HS-27A (cell line): ENCODE data around the gene OSBPL2.

Experiments used
- DNase-seq: peaks from one replicate; pipeline ENCODE4 v3.0.0-alpha.2; 2012; ENCODE audit warnings: low read depth, missing footprints

Gene OSBPL2

DNA sequence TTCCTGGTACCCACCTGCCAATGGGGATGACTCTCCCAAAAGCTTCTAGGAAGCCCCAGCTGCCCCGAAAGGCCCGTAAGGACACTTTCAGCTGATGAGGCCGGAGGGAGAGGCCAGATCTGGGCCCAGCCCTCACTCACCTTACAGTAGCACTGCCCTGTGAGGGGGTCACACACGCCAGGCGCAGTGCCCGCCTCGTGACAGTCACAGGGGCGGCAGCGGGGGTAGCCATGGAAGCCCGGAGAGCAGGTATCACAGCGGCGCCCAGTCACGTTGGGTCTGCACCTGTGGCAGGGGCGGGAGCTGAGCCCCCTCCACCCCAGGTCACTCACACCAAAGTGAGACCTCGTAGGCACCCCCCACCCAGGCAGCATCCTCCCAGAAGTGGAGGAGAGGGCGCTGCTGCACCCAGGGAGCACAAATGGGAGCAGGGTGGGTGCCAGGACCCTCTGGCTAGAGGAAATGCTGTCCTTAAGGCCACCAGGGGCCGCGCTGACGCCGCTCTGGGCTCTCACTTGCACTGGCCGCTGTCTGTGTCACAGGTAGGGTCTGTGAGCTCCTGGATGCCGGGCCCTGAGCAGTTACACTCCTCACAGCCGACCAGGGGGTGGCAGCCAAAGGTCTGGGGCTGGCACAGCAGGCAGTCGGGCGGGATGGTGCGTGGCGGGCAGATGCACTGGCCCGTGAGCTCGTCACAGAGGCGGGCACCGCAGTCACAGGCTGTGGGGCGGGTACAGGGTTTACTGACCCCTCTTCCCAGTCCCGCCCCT is 89.6 kb downstream of the OSBPL2 start:
- DNase-seq: no peak

DNA sequence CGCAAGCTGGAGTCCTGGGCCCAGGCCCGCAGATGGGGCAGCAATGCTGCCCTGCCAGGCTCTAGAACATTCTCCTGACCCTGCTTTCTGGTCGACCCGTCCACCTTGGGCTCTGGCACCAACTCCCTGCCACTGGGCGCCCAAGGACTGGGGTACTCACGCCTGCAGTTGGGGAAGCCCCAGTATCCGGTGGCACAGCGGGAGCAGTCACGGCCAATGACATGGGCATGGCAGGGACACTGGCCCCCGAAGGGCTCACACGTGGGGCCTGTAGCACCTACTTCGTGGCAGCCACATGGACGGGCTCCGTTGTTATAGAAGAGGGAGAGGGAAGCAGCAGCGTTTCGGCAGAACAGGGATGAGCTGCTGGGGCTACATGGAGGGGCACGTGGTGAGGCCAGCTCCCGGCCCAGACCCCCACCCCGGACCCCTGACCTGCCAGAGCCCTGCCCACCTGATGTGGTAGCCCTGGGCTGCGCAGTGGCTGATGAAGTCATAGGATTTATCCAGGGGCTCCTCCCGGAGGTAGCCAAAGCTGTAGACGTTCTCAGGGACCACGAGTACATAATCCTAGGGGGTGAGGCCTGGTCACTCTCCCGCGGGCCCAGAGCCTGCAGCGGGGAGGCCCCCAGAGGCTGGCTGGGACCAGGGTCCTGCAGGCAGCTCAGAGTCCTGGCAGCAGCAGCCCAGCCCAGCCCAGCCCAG is 90.5 kb downstream of the OSBPL2 start:
- DNase-seq: no peak

DNA sequence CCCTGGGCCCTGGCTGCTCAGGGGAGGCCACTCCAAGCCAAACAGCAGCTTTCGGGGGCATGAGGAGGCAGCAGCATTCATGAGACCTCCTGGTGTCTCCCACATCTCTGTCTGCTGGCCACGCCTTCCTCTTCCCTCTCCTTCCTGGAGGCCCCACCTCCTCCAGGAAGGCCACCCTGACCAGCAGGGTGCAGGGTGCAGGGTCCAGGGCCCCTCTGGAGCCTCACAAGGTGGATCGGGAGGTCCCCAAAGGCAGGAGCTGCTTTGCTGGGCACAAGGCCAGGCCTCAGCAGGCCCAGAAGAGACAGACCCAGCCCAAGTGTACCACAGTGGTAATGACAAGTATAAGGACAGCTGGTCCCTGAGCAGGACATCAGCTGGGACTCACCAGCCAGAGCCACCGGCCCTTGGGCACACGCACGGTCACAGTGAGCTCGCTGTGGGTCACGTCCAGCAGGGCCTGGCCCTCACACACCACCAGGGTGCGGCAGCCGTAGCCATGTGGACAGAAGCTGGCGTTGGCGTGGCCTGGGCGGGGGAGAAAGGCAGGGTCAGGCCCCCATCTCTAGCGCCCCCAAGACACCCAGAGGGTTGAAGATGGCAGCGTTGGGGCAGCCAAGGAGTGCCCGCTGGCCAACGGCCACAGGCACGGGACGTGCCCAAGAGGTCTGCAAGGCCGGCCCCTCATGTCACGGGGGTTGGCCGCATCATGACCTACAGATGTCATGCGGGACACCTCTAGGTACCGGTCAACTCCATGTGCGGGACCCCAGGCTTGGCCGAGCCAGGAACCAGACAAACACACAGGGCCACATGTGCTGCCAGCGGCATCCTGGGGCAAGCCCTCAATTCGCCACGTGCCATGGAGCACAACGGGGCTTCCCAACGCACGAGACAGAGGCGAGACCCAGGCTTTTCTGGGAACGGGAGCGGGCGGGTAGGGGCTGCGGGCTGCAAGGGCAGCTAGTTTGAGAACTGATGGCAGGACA is 91.4 kb downstream of the OSBPL2 start:
- no peak for DNase-seq

DNA sequence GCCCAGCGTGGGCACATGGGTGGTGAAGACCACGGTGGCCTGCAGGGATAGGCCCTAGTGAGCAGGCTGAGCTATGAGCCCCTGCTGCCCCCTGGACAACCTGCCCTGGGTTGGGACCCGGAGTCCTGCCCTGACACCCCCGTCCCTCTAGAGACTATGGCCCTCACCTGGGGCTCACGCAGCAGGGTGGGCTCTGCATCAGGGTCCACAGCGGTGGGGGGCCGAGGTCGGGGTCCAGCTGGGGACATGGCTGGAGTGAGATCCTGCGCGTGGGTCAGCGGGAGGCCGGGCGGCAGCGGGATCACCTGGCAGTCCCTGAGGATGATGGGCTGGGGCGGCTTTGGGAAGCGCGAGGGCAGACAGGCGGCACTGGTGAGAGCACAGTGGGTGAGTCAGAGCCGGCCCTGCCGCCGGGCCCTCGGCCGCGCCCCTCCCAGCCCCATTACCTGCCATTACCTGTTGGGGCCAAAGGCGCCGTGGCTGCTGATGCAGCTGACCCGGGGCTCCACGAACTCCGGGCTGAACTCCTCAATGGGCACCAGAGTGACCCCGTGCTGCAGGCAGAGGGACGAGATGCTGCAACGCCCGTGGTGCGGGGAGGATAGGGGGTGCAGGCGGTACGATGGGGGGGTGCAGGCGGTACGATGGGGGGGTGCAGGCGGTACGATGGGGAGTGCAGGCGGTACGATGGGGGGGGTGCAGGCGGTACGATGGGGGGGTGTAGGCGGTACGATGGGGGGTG is 92.4 kb downstream of the OSBPL2 start:
- DNase-seq: no peak

DNA sequence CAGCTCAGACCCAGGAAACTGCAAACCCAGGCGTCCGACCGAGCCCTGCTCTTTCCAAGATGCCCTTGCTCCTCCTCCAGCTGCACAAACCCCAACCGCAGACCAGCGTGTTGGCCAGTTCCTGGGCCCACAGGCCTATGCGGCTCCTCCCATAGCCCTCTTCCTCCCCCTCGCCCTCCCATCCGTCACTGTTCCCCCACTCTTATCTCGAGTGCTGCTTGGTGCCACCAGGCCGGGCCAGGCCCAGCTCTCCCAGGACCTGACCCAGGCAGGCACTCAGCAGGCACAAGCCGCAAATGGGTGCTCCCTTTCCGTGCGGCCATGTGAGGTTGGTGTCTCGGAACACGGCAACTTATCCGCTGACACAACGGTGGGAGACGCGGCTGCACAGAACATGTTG is 93.0 kb downstream of the OSBPL2 start:
- DNase-seq: no peak

DNA sequence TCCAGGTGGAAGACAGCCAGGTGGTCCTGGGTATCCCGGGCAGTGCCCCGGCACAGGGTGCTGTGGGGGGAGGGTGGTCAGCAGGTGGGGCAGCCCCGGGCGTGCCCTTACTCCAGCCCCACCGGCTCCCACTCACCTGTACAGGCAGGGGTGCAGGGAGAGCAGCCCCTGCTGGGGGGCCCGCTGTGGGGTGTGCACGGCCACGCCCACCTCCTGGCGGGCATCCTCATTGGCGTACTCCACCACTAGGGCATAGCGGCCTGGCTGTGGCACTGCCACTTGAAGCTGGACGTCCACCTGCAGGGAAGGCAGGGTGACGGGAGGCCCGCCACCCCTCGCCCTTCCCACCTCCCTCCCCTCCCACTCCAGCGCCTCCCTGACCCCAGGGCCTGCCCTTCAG is 94.1 kb downstream of the OSBPL2 start:
- no peak for DNase-seq

DNA sequence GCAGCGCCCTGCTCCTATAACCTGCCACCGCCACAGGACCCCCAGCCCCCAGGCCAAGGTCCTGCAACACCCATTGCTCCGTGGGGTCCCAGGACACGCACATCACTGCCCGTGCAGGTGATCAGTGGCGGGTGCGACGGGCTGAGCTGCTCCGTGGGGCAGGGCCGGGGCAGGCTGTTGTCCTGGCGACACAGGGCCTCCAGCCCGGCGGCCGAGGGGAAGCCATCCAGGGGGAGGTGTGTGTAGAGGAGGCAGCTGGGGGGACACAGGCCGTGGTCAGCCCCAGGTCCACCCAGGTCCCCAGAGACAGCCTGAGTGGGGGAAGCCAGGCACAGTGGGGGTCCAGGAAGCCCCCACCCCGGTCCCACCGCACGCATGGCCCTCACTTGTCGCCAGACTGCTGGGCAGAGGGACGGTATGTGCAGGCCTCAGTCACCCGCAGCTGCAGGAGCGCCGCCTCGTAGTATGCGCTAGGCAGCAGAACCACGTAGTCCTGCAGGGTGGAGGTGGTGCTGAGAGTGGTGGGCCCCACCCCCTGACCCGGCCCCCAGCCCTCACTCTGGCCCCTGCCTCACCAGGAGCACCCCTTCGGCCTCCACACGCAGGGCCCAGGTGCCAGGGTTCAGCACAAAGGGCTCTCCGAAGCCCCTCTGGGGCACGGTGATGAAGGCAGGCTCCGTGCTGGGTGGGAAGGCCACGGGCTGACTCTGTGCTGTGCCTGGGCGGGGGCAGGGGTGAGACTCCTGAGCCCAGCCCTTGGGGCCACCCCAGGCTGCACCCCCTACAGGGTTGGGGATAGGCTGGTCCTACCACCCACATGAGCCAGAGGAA is 94.9 kb downstream of the OSBPL2 start:
- no peak for DNase-seq

DNA sequence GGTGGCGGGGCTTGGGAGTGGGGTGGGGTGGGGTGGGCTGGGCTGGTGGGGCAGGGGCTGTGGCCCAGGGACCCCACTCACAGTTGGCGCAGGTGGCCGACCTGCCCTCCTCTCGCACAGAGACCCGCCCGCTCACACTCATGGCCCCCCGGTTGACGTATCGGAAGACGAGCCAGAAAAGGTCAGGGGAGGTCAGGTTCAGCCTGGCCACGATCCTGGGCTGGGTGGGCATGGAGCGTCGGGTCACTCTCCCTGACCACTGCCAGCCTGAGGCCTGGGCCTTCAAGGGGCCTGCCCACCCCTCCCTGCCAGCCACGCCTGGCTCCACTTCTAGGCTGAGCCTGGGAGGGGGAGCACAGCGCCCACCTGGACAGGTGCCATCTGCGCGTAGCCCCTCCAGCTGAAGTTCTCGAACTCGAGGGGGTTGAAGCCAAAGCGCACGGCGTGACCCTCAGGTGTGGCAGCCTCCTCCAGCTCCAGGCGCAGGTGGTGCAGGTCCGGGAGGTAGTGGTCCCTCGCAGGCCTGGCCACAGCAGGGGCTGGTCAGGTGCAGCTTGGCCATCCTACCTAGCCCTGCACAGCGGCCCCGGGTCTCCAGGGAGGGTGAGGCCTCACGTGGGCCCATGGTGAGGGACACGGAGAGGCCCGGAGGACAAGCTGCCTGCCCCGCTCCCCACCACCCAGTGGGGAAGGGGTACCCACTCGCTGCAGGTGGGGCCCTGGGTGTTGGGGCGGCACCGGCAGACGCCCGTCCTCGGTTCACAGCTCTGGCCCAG is 95.7 kb downstream of the OSBPL2 start:
- DNase-seq: no peak

DNA sequence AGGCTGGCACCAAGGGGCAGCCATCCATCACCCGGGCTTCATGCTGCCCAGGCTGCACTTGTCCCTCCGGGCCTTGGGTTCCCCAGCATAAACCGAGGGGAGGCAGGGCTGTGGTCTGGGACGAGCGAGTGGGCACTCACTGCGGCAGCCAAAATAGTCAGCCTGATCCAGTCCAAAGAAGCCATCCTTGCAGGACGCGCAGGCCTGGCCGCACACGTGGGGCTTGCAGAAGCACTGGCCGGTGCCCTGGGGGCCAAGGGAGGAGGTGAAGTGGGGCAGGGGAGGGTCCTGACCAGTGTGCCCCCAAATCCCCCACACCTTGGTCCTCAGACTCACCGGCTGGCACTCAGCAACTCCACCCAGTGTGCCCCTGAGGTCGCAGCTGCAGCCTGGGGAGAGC is 96.6 kb downstream of the OSBPL2 start:
- no peak for DNase-seq

DNA sequence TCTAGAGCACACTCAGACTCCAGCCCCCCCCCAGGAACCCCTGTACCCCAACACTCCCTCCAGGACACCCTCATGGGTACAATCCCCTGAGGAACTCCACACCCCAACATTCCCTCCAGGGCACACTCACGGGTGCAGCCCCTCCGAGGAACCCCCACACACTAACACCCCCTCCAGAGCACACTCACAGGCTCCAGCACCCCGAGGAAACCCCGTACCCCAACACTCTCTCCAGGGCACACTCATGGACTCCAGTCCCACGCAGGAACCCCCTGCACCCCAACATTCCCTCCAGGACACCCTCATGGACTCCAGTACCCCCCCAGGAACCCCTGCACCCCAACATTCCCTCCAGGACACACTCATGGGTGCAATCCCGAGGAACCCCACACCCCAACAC is 97.2 kb downstream of the OSBPL2 start:
- no peak for DNase-seq

DNA sequence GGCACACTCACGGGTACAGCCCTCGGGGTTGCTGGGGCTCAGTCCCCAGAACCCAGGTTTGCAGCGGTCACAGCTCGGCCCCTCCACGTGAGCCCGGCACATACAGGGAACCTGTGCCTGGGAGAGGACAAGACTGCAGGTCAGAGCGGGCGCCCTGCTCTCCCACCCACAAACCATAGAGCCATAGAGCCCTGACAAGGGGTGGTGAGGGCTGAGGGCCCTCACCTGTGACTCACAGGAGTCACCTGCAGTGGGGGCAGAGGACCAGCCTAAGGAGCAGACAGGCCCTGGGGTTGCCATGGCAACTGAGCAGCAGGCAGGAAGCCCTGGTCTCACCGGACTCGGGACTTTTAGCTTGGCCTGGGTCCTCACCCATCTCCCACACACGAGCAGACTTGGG is 98.0 kb downstream of the OSBPL2 start:
- DNase-seq: no peak

DNA sequence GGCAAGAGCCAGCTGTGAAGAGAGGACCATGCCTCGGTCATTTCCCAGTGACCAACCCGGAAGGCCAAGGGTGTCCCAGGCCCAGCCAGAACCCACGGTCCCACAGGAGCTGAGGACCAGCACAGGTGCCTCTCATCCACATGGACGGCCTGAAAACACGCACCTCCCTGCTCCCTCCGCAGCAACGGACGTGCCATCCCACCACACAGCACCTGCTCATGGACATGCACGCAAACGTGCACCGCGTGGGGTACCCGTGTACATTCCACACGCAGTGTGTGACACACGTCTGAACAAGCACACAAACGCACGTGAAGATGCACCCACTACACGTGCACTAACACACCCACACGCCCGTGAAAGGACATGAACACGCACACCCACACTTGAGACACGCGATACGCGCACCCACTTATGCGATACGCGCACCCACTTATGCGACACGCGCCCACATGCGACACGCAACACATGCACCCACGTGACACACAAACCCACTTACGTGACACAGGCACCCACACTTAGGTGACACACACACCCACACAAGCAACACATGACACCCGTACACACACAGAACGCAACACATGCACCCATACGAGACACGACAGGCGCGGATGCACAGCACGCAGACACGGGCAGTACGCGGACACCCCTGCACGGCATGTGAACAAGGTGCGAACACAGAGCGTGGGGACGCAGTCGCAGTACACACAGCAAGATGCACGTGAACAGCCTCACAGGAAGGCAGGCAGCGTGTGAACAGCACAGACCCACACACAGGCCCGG is 98.6 kb downstream of the OSBPL2 start:
- no peak for DNase-seq

DNA sequence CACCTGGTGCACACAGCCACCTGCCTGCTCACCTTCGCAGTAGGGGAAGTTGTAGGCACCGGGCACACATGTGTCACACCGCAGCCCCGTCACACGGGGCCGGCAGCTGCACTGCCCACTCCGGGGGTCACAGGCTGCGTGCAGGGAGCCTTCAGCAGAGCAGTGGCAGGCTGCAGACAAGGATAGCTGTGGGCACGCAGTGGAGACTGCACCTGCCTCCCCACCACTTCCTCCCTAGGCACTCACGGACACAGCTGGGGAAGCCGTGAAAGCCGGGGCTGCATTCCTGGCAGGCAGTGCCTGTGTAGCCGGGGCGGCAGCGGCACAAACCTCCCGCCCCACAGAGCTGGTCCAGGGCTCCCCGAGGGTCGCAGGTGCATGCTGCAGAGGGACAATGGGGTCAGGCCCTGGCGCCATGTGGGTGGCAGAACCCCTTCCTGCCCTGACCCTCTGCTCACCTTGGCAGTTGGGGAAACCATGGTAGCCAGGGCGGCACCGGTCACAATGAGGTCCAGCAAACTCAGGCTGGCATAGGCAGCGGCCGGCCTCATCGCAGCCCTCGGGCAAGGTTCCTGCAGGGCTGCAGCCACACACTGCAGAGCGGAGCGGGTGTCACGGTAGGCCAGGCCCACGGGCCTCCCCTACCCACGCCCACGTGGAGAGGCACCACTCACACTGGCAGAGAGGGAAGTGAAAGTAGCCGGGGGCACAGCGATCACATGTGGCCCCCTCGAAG is 99.4 kb downstream of the OSBPL2 start:
- DNase-seq: no peak

DNA sequence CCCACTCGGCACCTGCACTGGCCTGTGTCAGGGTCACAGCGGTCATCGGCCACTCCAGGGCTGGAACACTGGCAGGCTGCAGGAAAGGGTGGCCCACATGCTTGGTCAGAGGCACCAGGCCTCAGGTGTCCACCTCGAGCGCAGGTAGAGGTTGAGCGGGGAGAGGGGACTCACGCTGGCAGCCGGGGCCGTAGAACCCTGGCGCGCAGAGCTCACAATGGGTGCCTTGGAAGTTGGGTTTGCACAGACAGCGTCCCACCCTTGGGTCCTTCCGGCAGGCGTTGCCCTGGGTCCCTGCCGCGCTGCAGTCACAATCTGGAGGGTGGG is 99.9 kb downstream of the OSBPL2 start:
- no peak for DNase-seq

DNA sequence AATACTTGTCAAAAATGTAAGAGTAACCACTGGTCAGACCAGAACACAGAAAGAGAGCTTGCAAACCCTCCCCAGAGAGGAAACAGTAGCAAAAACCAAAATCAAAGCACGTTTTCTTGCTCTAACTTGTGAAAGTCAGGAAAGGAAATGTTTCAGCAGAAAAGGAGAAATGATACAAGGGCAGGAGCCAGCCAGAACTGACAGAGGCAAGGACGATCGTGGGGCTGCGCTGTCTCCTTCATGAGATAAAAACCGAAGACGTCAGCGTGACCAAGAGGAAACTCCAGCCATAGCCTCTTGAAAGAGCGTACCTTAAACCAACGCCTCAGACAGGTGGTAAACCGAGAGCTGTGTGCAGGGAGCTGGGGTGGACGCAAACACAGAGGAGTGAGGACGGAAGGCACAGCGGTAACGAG is 101.3 kb downstream of the OSBPL2 start:
- no peak for DNase-seq

DNA sequence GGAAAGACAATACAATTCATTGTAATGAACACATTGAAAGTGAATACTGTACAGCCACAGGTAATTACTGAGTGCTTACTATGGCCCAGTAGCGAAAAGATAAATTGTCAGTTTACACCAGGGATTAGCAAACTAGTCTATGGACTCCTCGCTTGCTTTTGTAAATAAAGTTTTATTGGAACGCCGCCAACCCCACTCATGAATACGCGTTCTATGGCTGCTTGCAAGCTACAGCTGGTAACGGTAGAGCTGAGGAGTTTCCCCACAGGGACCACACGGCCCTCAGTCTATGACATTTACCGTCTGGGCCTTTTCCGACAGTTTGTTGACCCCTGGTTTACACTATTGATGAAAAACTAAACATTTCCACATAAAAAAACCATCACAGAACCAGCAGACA is 104.6 kb downstream of the OSBPL2 start:
- no peak for DNase-seq

DNA sequence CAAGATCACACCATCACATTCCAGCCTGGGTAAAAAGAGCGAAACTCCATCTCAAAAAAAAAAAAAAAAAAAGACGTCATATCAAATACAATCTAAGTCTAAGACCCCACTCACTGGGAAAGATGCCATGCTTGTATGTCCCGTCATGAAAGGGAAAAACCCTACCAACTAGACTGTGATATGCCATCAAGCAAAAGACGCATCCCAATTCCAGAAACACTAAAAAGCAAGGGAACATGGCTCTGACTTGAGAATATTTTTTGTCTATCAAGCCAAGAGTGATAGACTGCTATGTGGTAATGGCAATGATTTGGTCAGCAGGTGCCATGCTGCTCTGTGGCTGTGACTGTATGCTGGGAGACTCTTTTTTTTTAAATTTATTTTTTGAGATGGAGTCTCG is 105.8 kb downstream of the OSBPL2 start:
- no peak for DNase-seq

DNA sequence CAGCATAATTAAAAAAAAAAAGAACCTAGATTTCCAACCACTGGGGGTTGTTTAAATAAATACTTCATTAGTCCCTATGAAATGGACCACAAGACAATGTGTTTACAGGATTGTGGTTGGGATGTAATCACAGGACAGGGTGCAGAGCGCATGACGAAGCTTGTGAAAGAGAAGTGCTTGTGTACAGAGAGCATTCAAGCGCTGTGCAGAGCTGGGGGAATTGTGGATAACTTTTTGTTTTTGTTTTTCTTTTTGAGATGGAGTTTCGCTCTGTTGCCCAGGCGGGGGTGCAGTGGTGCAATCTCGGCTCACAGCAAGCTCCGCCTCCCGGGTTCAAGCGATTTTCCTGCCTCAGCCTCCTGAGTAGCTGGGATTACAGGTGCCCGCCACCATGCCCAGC is 106.5 kb downstream of the OSBPL2 start:
- no peak for DNase-seq
